ENCODE measurements around the gene PLEKHA8.

PLEKHA8 gene

DNA sequence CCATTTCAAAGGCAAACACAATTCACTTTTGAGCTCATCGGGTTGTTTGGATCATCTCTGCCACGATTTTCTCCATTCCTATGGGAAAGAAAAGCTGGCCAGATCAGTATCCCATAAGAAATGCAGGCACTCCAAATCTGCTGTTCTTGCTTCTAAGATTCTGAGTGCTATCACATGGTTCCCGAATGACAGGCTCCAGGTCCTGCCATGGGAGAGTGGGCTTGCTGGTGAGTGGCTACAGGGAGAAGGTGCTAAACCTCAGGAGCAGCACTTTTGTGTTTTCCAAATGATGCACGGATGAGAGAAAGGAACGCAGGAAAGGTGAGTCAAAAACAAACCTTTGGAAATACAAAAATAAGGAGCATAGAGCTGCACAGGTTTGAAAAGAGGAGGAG, 138.6 kb downstream of the PLEKHA8 start:
- ChIA-PET CTCF (interaction anchor here (0.7 kb wide), 1 partner anchor 404 kb away, joined by 3 read pairs; no protein-coding TSS in a partner anchor), POLR2A (ENCODE audit: low non-redundant PET) (interaction anchor here (0.6 kb wide), 1 partner anchor 339 kb away, joined by 3 read pairs; no protein-coding TSS in a partner anchor)
- TF ChIP-seq, protein P1, sequence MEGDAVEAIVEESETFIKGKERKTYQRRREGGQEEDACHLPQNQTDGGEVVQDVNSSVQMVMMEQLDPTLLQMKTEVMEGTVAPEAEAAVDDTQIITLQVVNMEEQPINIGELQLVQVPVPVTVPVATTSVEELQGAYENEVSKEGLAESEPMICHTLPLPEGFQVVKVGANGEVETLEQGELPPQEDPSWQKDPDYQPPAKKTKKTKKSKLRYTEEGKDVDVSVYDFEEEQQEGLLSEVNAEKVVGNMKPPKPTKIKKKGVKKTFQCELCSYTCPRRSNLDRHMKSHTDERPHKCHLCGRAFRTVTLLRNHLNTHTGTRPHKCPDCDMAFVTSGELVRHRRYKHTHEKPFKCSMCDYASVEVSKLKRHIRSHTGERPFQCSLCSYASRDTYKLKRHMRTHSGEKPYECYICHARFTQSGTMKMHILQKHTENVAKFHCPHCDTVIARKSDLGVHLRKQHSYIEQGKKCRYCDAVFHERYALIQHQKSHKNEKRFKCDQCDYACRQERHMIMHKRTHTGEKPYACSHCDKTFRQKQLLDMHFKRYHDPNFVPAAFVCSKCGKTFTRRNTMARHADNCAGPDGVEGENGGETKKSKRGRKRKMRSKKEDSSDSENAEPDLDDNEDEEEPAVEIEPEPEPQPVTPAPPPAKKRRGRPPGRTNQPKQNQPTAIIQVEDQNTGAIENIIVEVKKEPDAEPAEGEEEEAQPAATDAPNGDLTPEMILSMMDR (conservative IDR thresholded peaks at IDR 0.05; ENCODE audit: low read depth), result no peak
- DNase-seq (ENCODE audit: low spot score), result no peak
- peak overlapping the region; percentile 45 for H3K27ac ChIP-seq

DNA sequence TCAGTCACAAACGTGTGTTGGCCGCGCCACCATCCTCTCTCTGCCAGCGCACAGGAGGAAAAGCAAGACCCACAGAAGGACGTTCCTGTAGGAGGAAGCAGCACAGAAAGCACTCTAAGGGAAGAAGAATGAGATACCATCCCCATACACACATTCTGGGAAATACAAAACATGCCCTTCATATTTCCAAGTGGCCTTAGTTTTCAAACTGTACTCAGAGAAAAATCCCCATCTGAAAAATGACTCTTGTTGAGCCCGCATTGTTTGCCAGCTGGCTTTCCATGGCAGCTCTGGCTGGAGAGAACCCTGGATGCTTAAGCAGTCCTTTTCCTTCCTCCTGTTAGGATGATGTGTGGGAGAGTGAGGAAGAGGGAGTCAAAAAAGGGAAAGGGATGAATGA, 139.7 kb downstream of the PLEKHA8 start:
- POLR2A ChIA-PET (ENCODE audit: low non-redundant PET), result no interaction called here
- DNase-seq (ENCODE audit: low spot score), result no peak
- TF ChIP-seq, protein P1 (conservative IDR thresholded peaks at IDR 0.05; ENCODE audit: low read depth), result no peak
- peak overlapping the region; percentile 3; the same call in 1 of the 2 replicates for H3K27ac ChIP-seq
- CTCF ChIA-PET, result no interaction called here

DNA sequence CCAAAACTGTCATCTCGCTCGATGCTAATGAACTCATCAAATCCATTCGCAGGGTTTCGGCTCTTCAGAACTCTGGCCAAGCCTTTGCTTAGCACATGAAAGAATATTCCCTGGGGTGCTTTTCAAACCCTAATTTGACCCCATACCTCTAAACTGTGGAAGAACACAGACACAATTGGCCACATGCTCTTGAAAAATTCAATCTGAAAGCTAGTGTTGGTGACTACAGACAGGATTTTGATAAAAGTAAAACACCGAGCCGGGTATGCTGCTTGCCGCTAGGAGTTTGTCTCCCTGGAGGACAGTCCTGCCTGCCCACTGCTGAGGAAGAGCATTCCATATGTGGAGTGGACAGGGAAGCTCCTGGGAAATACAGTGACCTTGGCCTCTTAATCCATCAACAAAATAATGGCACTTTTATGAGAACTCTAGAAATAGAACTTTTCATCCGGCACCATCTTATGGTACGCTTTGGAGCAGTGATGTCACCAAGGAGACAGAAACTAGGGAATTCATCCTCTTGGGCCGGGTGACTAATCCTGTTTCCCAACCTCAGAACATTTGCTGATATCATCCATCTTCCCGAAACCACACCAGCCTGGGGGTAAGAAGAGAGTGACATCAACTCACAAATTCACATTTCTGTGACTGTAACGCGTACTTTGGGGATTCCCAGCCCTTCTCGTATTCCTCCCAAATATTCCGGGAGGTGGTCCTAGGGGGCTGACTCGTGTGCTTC, 140.8 kb downstream of the PLEKHA8 start:
- ChIA-PET POLR2A (ENCODE audit: low non-redundant PET) (no interaction called here), CTCF (interaction anchor here (0.6 to 0.8 kb wide), 3 partner anchors 34 to 75 kb away, joined by 4 to 10 read pairs (median 4); partner anchors contain the start of gene MTURN)
- H3K27ac ChIP-seq, result peak overlapping the region; percentile 69
- TF ChIP-seq, protein P1 (conservative IDR thresholded peaks at IDR 0.05; ENCODE audit: low read depth), result no peak
- DNase-seq (ENCODE audit: low spot score), result peak; percentile 92

DNA sequence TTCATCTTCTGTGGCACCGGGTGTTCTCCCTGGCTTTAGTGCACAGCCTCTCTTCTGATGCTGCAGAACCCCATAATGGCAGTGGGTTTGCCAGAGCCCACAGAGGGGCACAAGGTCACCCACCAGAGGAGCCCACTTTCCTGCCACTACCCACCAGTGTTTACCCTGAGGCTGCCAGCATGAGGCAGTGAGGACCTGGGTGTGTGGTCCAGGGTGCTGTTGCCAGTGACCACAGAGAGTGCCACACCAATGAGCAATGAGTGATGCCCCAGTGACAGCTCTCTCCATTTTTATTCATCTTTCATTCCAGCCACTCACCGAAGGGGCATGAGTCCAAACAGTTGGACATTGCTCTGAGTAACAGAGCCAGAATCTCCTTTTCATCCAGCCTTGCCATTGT, 141.4 kb downstream of the PLEKHA8 start:
- POLR2A ChIA-PET (ENCODE audit: low non-redundant PET), result no interaction called here
- CTCF ChIA-PET, result no interaction called here
- peak overlapping the region; percentile 69 for H3K27ac ChIP-seq
- TF ChIP-seq, protein P1 (conservative IDR thresholded peaks at IDR 0.05; ENCODE audit: low read depth), result no peak
- DNase-seq (ENCODE audit: low spot score), result no peak

DNA sequence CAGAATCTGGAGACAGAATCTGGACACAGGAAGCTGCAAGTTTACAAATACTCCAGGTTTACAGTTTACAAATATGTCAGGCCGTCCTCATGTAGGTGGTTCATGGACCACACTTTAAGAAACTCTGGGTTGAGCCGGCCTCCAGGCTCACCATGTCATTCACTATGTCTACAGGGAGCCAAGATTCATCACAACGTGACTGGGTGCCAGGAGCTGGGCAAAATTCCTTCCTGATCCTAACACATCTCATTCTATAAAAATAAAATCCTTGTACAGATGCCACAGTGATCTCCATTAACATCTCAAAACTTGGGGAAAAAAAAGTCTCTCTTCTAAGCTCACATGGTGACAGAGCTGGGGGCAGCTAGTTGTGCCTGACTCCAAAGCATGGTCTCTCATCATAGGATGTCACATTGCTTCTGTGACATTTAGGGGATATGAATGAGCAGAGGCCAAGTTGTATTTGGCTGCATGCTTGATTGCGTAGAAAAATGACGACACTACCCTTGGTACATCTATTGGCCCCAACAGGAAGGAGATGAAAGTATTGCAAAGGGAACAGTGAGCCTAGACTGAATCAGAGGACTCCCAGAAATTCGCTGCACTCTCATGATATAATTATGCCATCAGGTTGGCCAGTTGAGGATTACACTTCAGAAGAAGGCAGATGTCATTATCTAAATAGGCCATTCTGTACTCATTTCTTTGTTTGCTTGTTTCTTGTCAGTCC, 142.4 kb downstream of the PLEKHA8 start:
- POLR2A ChIA-PET (ENCODE audit: low non-redundant PET), result no interaction called here
- H3K27ac ChIP-seq, result no peak overlapping the region
- DNase-seq (ENCODE audit: low spot score), result no peak
- CTCF ChIA-PET, result interaction anchor here (0.6 kb wide), 1 partner anchor 33 kb away, joined by 6 read pairs; no protein-coding TSS in a partner anchor
- TF ChIP-seq, protein P1 (conservative IDR thresholded peaks at IDR 0.05; ENCODE audit: low read depth), result no peak

DNA sequence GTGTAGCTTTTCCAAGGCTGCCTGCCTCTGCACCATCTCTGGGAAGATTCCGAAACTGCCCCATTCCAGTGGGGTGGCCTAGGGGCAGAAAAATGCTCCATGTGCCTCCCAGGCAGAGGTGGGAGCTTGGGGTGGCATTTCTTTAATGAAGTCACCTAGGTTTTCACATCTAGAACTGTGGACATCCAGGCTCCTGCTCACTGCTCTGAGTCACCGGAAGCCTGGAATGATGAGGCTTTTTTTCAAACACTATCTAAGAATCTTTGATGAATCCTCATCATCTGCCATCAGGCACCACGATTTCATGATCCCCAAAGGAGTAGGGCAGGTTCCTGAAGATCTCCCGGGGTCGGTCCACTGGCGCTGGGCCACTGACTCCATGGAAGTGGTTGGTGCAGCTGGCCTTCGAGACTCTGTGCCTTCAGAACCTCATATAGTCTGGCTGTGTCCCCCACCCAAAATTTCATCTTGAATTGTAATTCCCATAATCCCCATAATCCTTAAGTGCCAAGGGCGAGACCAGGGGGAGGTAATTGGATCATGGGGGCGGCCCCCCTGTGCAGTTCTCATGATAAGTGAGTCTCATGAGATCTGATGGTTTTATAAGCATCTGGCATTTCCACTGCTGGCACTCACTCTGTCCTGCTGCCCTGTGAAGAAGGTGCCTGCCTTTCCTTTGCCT, 143.7 kb downstream of the PLEKHA8 start:
- DNase-seq (ENCODE audit: low spot score), result peak; percentile 56
- peak overlapping the region; percentile 93 for H3K27ac ChIP-seq
- CTCF ChIA-PET, result no interaction called here
- TF ChIP-seq, protein P1 (conservative IDR thresholded peaks at IDR 0.05; ENCODE audit: low read depth), result no peak
- POLR2A ChIA-PET (ENCODE audit: low non-redundant PET), result no interaction called here
